MCF 10A (cell line): ENCODE results near the gene GABRA5. TPM values are rescaled to one million over a fixed set of nuclear protein-coding genes. Genes with fewer than 3 reads are reported as not detected.

ENCODE experiments used
- BruUV-seq: library from RNA; stranded (reverse); fragments of 400-500 nt; replicated peaks from 2 replicates; lab custom pipeline; 2021; lab: Mats Ljungman, UMichigan
- CTCF ChIA-PET: fragments of 300-600 bp; sonication (Branson Sonifier 250); formaldehyde crosslinking; extraction: SDS; loops from one replicate; lab custom pipeline; 2021; ENCODE audit warnings: antibody characterized with exemption, inconsistent platforms; lab: Yijun Ruan, JAX
- POLR2A ChIA-PET: fragments of 300-600, 350-650 bp; sonication (Branson Sonifier 250); formaldehyde crosslinking; extraction: SDS; loops from one replicate; lab custom pipeline; 2020; ENCODE audit warnings: antibody characterized with exemption, inconsistent platforms; lab: Yijun Ruan, JAX
- DNase-seq: peaks from one replicate; pipeline ENCODE4 v3.0.0-alpha.2; 2018; ENCODE audit not compliant: unreplicated experiment
- H3K27ac Mint-ChIP-seq: one replicate; pipeline ENCODE4 v1.8.0; 2022; ENCODE audit warnings: mild to moderate bottlenecking, low read depth, mixed read lengths; ENCODE audit not compliant: unreplicated experiment
- H3K27me3 Mint-ChIP-seq: one replicate; pipeline ENCODE4 v1.8.0; 2022; ENCODE audit warnings: mixed read lengths; ENCODE audit not compliant: insufficient read depth, unreplicated experiment
- H3K36me3 Mint-ChIP-seq: one replicate; pipeline ENCODE4 v1.8.0; 2022; ENCODE audit warnings: mild to moderate bottlenecking, moderate library complexity, mixed read lengths; ENCODE audit not compliant: insufficient read depth, unreplicated experiment
- H3K4me1 Mint-ChIP-seq: one replicate; pipeline ENCODE4 v1.8.0; 2022; ENCODE audit warnings: mixed read lengths; ENCODE audit not compliant: insufficient read depth, unreplicated experiment
- H3K4me3 Mint-ChIP-seq: one replicate; pipeline ENCODE4 v1.8.0; 2022; ENCODE audit warnings: mild to moderate bottlenecking, moderate library complexity, mixed read lengths; ENCODE audit not compliant: unreplicated experiment
- H3K9me3 Mint-ChIP-seq: one replicate; pipeline ENCODE4 v1.8.0; 2022; ENCODE audit warnings: mixed read lengths; ENCODE audit not compliant: unreplicated experiment
- intact Hi-C: fragments of 100-400 bp; cut with micrococcal nuclease; formaldehyde crosslinking; loops from 2 replicates; pipeline ENCODE4 v1.14.1; 2022
- total RNA-seq: library from RNA; stranded (reverse); gene quantifications from 2 replicates; pipeline ENCODE4 v1.2.3, GENCODE V29; 2022
- TF ChIP-seq, protein P1 (sequence below): fragments of 200-600 bp; IDR thresholded peaks from one replicate; pipeline ENCODE4 v1.8.0; 2022; ENCODE audit warnings: antibody characterized with exemption, mild to moderate bottlenecking; ENCODE audit not compliant: unreplicated experiment

The GABRA5 gene
- total RNA-seq, 1 experiment from 2014 or later = not detected

DNA sequence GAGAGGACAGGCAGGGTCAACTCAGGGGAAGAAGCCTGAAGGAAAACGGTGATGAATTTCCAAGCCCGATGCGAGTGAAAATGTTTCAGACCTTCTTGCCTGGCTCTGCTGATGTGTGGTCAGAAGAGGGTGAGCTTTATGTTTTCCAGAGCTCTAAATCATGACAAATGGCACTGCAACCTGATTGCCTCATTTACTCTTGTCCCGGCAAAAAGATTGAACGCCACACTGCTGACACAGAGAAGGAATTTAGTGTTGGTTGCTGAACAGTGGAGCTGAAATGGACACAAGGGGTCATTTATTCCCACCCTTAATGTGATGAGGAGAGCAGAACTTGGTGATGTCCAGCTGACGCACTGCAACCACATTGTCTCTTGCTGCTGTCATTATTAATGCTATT is 68.0 kb downstream of the GABRA5 start:
- intact Hi-C loops = no loop called here

DNA sequence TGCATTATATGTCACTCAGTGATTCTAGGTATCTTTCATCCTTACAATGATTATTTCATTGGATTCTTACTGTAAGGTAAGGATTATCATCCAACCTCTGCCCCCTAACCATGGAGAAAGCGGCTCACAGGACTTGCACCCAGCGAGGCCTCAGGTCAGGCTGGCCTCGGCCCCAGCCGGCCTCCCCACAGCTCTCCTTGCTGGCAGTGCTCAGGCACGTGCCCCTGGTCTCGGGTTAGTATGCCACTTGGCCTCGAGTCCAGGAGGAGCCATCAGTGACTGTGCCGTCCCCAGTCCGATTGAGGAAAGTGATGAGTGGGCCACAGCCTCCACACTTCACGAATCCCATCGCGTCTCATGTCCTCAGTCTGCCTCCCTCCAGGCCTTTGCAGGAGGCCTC is 68.5 kb downstream of the GABRA5 start:
- intact Hi-C loops = no loop called here
- ChIA-PET CTCF (no interaction called here), POLR2A (no interaction called here)
- H3K4me1 Mint-ChIP-seq = no peaks in the 10 kb centered on the region
- H3K4me3 Mint-ChIP-seq = no peak overlapping the region
- H3K27me3 Mint-ChIP-seq = no peaks in the 10 kb centered on the region
- H3K9me3 Mint-ChIP-seq = peaks cover 33% of the 10 kb centered on the region
- H3K27ac Mint-ChIP-seq = no peak overlapping the region
- BruUV-seq = no TSS peak
- TF ChIP-seq, protein P1, sequence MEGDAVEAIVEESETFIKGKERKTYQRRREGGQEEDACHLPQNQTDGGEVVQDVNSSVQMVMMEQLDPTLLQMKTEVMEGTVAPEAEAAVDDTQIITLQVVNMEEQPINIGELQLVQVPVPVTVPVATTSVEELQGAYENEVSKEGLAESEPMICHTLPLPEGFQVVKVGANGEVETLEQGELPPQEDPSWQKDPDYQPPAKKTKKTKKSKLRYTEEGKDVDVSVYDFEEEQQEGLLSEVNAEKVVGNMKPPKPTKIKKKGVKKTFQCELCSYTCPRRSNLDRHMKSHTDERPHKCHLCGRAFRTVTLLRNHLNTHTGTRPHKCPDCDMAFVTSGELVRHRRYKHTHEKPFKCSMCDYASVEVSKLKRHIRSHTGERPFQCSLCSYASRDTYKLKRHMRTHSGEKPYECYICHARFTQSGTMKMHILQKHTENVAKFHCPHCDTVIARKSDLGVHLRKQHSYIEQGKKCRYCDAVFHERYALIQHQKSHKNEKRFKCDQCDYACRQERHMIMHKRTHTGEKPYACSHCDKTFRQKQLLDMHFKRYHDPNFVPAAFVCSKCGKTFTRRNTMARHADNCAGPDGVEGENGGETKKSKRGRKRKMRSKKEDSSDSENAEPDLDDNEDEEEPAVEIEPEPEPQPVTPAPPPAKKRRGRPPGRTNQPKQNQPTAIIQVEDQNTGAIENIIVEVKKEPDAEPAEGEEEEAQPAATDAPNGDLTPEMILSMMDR = no peak
- no peak for DNase-seq
- H3K36me3 Mint-ChIP-seq = peaks cover 6% of the 10 kb centered on the region

More for the DNA sequence above, 68.0 kb downstream of the GABRA5 start:
- H3K4me3 Mint-ChIP-seq = no peak overlapping the region
- H3K4me1 Mint-ChIP-seq = no peaks in the 10 kb centered on the region
- peaks cover 6% of the 10 kb centered on the region for H3K36me3 Mint-ChIP-seq
- ChIA-PET CTCF (no interaction called here), POLR2A (no interaction called here)
- H3K9me3 Mint-ChIP-seq = peaks cover 37% of the 10 kb centered on the region
- BruUV-seq = no TSS peak
- DNase-seq = no peak
- no peaks in the 10 kb centered on the region for H3K27me3 Mint-ChIP-seq
- no peak overlapping the region for H3K27ac Mint-ChIP-seq
- TF ChIP-seq, protein P1 = no peak

DNA sequence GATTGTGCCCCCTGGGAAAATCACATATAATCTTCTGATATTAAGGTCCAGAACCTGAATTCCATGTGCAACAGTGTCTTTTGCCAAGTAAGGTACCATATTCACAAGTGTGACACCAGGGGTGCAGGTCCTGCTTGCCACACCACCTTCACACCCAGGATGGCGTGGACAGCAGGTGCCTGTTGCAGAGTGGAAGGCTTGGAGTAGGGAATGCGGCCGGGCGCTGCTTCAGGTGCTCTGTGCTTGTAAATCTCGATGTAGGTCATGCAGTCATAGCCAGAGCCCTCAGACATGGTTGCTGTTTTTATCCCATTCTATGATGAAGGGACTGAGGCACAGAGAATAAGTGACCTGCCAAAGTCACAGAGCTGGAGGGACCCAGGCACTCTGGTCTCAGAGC is 69.6 kb downstream of the GABRA5 start:
- Mint-ChIP-seq H3K4me3 (no peak overlapping the region), H3K27me3 (no peaks in the 10 kb centered on the region), H3K4me1 (no peaks in the 10 kb centered on the region), H3K9me3 (peaks cover 27% of the 10 kb centered on the region), H3K36me3 (peaks cover 6% of the 10 kb centered on the region), H3K27ac (no peak overlapping the region)
- no TSS peak for BruUV-seq
- ChIA-PET POLR2A (no interaction called here), CTCF (no interaction called here)
- TF ChIP-seq, protein P1 = no peak
- intact Hi-C loops = no loop called here
- no peak for DNase-seq

DNA sequence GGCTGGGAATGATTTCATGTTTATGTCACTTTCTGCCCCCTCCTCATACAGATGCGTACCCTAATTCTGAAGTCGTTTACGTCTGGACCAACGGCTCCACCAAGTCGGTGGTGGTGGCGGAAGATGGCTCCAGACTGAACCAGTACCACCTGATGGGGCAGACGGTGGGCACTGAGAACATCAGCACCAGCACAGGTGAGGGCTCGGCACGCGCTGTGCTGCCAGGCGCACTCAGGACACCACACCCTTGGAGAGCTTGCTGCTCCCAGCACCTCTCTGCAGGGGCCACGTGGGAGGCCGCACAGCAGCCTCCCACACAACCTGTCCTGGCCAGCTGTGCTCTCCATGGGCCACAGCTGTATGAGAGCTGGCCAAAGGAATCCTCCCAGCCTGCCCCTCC is 70.3 kb downstream of the GABRA5 start:
- Mint-ChIP-seq H3K4me3 (no peak overlapping the region), H3K4me1 (no peaks in the 10 kb centered on the region), H3K9me3 (peaks cover 22% of the 10 kb centered on the region), H3K27ac (no peak overlapping the region), H3K36me3 (peaks cover 6% of the 10 kb centered on the region), H3K27me3 (no peaks in the 10 kb centered on the region)
- BruUV-seq = no TSS peak
- intact Hi-C loops = no loop called here
- no peak for DNase-seq
- POLR2A ChIA-PET = no interaction called here
- CTCF ChIA-PET = no interaction called here
- TF ChIP-seq, protein P1 = no peak
